ENCODE measurements around the gene ARFRP1.

The ARFRP1 gene

DNA sequence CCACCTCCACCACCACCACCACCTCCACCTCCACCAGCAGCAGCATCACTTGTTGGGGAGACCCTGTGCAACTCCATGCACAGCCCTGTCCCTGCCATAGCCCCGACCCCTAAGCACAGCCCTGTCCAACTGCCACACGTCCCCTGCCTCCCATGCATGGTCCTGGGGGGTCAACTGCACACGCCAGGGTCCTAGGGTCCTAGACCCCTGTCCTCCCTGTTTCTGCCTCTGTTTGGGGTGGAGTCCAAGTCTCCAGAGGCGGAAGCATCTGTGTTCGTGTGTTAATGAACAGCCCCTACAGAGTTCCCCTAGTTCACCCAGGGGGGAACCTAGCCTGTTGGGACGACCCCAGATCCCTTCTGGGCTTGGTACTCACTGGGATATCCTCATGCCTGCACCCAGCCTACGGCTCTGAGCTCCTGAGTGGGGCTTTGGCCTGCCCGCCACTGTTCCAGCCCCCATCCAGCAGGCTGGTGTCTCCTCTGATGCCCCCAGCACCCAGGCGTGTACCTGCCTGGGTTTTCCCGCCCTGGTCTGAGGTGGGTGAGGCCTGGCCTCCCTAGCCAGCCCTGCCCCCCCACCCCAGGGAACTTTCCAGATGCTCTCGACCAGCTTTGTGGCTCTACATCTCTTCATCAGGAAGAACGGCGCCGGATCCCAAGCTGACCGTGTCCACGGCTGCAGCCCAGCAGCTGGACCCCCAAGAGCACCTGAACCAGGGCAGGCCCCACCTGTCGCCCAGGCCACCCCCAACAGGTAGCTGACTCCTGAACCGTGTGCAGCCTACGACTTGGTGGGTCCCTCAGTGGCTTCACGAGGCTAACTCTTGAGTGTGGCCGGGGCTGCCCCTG lies 13.8 kb downstream of the ARFRP1 start:
- in situ Hi-C loops (cut with HindIII; ENCODE audit: low sequenced_read_pairs): no loop called here
- H3K4me3 ChIP-seq (ENCODE audit: low read depth, low read length): no peak overlapping the region
- TF ChIP-seq, protein P1, sequence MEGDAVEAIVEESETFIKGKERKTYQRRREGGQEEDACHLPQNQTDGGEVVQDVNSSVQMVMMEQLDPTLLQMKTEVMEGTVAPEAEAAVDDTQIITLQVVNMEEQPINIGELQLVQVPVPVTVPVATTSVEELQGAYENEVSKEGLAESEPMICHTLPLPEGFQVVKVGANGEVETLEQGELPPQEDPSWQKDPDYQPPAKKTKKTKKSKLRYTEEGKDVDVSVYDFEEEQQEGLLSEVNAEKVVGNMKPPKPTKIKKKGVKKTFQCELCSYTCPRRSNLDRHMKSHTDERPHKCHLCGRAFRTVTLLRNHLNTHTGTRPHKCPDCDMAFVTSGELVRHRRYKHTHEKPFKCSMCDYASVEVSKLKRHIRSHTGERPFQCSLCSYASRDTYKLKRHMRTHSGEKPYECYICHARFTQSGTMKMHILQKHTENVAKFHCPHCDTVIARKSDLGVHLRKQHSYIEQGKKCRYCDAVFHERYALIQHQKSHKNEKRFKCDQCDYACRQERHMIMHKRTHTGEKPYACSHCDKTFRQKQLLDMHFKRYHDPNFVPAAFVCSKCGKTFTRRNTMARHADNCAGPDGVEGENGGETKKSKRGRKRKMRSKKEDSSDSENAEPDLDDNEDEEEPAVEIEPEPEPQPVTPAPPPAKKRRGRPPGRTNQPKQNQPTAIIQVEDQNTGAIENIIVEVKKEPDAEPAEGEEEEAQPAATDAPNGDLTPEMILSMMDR (IDR thresholded peaks at IDR 0.05; ENCODE audit: low read depth, low read length): no peak
- no peak for DNase-seq (ENCODE audit: low read depth, low spot score)

DNA sequence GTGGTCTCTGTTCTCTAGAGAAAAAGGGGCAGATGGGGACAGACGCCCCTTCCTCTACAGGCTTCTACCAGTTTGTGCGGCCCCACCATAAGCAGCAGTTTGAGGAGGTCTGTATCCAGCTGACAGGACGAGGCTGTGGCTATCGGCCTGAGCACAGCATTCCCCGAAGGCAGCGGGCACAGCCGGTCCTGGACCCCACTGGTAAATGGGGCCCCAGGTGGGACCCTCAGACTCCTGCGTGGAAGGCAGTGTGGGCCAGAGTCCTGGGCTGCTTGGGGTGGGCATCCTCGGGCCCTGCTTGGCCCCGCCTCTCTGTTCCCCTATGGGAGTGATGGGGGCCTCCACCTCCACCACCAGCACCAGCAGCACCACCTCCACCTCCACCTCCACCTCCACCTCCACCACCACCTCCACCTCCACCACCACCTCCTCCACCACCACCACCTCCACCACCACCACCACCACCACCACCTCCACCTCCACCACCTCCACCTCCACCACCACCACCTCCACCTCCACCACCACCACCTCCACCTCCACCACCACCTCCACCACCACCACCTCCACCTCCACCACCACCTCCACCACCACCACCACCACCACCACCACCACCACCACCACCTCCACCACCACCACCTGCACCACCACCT lies 14.6 kb downstream of the ARFRP1 start:
- in situ Hi-C loops (cut with HindIII; ENCODE audit: low sequenced_read_pairs): no loop called here
- no peak for DNase-seq (ENCODE audit: low read depth, low spot score)
- no peak overlapping the region for H3K4me3 ChIP-seq (ENCODE audit: low read depth, low read length)
- TF ChIP-seq, protein P1 (IDR thresholded peaks at IDR 0.05; ENCODE audit: low read depth, low read length): no peak

DNA sequence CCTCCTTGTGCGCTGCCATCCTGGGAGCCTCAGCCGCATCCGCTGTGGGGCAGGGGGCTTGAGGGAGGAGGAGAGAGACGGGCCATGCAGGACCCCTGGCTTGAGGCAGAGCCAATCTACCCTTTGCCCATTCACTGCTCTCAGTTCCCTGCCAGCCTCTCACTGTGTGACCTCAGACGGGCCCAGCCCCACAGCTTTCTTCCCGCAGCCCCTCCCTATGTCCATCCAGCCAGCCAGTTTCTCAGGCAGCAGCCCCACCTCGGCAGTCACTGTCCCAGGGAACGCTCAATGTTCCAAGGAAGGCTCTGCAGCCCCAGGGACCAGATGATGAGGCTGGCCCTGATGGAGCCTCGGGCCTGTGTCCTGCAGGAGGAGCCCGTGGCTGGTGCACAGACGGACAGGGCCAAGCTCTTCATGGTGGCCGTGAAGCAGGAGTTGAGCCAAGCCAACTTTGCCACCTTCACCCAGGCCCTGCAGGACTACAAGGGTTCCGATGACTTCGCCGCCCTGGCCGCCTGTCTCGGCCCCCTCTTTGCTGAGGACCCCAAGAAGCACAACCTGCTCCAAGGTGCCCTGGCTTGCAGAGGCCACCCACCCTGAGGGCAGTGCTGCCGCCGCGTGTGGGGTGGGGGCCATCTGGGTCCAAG lies 15.2 kb downstream of the ARFRP1 start:
- in situ Hi-C loops (cut with HindIII; ENCODE audit: low sequenced_read_pairs): no loop called here
- TF ChIP-seq, protein P1 (IDR thresholded peaks at IDR 0.05; ENCODE audit: low read depth, low read length): no peak
- DNase-seq (ENCODE audit: low read depth, low spot score): no peak
- no peak overlapping the region for H3K4me3 ChIP-seq (ENCODE audit: low read depth, low read length)

DNA sequence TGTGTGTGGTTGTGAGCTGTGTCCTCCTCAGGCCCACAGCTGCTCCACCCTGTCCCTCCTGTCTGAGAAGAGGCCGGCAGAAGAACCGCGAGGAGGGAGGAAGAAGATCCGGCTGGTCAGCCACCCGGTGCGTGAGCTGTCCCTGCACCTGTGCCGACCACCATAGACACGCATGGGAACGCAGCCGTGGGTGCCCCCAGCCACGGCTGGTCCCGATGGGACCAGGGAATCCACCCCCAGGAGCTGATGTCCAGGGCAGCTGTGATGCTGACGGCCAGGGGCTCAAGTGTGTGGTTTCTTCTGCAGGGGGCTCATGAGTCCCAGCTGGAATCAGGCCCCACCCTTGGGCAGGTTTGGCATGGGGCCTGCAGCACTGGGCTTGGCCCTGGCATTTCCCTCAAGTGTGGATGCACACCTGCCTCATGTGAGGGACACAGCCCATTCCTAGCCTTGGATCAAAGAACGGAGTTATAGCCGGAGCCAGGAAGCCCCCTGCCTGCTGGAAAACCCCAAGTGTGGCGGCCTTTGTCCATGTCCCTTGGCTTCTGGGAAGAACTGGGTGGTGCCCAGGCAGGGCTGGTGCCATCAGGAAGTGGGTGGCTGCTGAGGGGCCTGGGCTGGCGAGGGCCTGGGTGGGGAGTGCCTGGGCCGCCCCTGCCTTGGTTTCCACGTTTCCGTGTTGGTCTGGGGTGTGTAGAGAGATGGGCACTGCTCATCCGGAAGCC lies 15.9 kb downstream of the ARFRP1 start:
- TF ChIP-seq, protein P1 (IDR thresholded peaks at IDR 0.05; ENCODE audit: low read depth, low read length): no peak
- H3K4me3 ChIP-seq (ENCODE audit: low read depth, low read length): no peak overlapping the region
- DNase-seq (ENCODE audit: low read depth, low spot score): no peak
- in situ Hi-C loops (cut with HindIII; ENCODE audit: low sequenced_read_pairs): no loop called here

DNA sequence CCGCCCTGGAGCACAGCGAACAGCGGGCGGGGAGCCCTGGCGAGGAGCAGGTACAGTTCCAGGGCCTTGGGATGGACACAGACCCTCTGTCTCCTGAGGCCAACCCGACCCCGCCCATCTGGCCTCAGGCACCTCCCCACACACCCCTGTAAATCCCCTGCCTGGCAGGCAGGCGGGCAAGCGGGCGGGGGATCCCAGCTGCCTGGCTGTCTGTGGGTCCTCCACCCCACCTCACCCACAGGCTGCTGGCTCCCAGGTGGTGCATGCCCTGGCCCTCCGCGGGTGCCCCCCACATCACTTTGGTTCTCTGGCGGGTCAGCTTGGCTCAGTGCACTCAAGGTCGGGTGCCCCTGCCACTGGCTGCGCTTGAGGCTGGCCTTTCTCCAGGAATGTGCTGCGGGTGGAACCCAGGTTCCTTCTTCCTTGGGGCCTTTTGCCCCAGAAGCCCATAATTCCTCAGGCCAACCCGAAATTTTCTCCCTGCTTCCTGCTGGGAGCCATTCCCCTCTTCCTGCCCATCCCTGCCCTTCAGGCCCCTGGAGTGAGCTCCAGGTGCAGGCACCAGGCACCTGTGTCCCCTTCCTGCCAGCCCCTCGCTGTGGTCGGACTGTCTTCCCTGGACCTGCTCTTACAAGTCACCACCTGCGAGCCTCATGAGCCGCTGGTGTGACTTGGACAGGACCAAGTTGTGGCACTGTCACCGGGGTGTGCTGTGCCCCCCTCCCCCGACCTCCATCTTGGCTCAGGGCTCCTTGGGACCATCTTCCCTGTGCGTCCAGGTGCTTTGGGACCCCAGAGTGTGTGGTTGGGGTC lies 16.7 kb downstream of the ARFRP1 start:
- no peak overlapping the region for H3K4me3 ChIP-seq (ENCODE audit: low read depth, low read length)
- DNase-seq (ENCODE audit: low read depth, low spot score): no peak
- in situ Hi-C loops (cut with HindIII; ENCODE audit: low sequenced_read_pairs): no loop called here
- TF ChIP-seq, protein P1 (IDR thresholded peaks at IDR 0.05; ENCODE audit: low read depth, low read length): no peak

Data from astrocyte of the spinal cord (primary cell).